OCI-LY7 (cell line): ENCODE results near the gene ZNF281.

Source experiments
- EZH2phosphoT487 ChIP-seq: fragments of 200-600 bp; sonication (generic); IDR thresholded peaks from 2 replicates; pipeline ENCODE4 v1.6.1; 2018; ENCODE audit warnings: low read depth, borderline replicate concordance, mild to moderate bottlenecking, mixed run types, antibody characterized with exemption, low read length, moderate library complexity, mixed read lengths
- TF ChIP-seq, protein P1 (sequence below): fragments of 200-600 bp; sonication (generic); conservative IDR thresholded peaks from 2 replicates; pipeline ENCODE4 v1.5.1; 2014; ENCODE audit warnings: mild to moderate bottlenecking, antibody characterized with exemption, low read length, moderate library complexity, mixed read lengths

DNA sequence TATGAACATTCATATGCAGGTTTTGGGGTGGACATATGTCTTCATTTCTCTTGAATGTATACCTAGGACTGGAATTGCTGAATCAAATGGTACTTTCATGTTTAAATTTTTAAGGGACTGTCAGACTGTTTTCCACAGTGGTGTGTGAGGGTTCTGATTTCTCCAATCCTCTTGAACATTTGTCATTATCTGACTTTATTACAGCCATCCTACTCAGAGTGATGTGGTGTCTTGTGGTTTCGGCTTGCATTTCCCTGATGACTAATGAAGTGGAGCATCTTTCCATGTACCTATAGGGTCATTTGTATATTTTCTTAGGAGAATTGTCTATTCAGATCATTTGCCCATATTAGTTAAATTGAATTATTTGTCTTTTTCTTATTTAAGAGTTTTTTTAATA lies 35.4 kb upstream of the ZNF281 start:
- TF ChIP-seq, protein P1, sequence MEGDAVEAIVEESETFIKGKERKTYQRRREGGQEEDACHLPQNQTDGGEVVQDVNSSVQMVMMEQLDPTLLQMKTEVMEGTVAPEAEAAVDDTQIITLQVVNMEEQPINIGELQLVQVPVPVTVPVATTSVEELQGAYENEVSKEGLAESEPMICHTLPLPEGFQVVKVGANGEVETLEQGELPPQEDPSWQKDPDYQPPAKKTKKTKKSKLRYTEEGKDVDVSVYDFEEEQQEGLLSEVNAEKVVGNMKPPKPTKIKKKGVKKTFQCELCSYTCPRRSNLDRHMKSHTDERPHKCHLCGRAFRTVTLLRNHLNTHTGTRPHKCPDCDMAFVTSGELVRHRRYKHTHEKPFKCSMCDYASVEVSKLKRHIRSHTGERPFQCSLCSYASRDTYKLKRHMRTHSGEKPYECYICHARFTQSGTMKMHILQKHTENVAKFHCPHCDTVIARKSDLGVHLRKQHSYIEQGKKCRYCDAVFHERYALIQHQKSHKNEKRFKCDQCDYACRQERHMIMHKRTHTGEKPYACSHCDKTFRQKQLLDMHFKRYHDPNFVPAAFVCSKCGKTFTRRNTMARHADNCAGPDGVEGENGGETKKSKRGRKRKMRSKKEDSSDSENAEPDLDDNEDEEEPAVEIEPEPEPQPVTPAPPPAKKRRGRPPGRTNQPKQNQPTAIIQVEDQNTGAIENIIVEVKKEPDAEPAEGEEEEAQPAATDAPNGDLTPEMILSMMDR, result no peak
- TF ChIP-seq EZH2phosphoT487, result no peak
